HCT116 (cell line): Measurements from ENCODE around the gene MCM9. TPM values are rescaled to one million over a fixed set of nuclear protein-coding genes. Genes with fewer than 3 reads are reported as not detected.

Source experiments
- ATAC-seq: fragments of 200-7000 bp; cut with Tn5 transposase; 2 replicates; pipeline ENCODE4 v1.9.1; 2020; ENCODE audit warnings: mild to moderate bottlenecking, moderate library complexity
- BruUV-seq: library from RNA; stranded (reverse); fragments of 400-500 nt; replicated peaks from 2 replicates; lab custom pipeline; 2021; lab: Mats Ljungman, UMichigan
- CTCF ChIA-PET: fragments of 300-600 bp; sonication (Branson Sonifier 250); formaldehyde crosslinking; loops from one replicate; lab custom pipeline; 2021; ENCODE audit warnings: antibody characterized with exemption; lab: Charles Lee
- POLR2A ChIA-PET: fragments of 300-600, 350-600 bp; sonication (Branson Sonifier 250); formaldehyde crosslinking; loops from one replicate; lab custom pipeline; 2021; ENCODE audit warnings: antibody characterized with exemption; lab: Charles Lee
- RAD21 ChIA-PET, 2 experiments: fragments of 300-600 bp; sonication (Branson Sonifier 250); formaldehyde crosslinking; loops; one replicate each; lab custom pipeline; 2023; ENCODE audit warnings: low total read pairs in 2 of 2; ENCODE audit not compliant: uncharacterized antibody in 2 of 2, unreplicated experiment in 2 of 2, low non-redundant PET in 1 of 2; lab: Charles Lee
- DNase-seq: peaks from one replicate; pipeline ENCODE4 v3.0.0-alpha.2; 2010; ENCODE audit warnings: low read depth, low spot score
- H2AFZ ChIP-seq: fragments of 200-600 bp; shearing (Covaris generic), sonication (generic); 2 replicates; pipeline ENCODE4 v1.6.1; 2017; ENCODE audit warnings: low read depth, mixed run types, mixed read lengths, antibody characterized with exemption, low read length; ENCODE audit not compliant: poor library complexity, severe bottlenecking
- H3K27ac ChIP-seq: 2 replicates; pipeline ENCODE4 v1.5.1; 2012; ENCODE audit warnings: low read depth, low read length
- H3K27me3 ChIP-seq: fragments of 200-600 bp; sonication (generic); 2 replicates; pipeline ENCODE4 v1.6.1; 2016; ENCODE audit warnings: mixed run types, low read length, mixed read lengths; ENCODE audit not compliant: insufficient read depth
- H3K36me3 ChIP-seq, 2 experiments: fragments of 200-500 bp in 1 of 2; fragments of 200-600 bp in 1 of 2; sonication (Bioruptor generic) in 1 of 2; sonication (generic) in 1 of 2; 2 replicates each; pipeline versions ENCODE4 v1.5.1 to v1.6.1; 2014 to 2016; ENCODE audit warnings: low read length in 2 of 2, inconsistent platforms in 1 of 2, mixed read lengths in 1 of 2, mixed run types in 1 of 2; ENCODE audit not compliant: insufficient read depth in 2 of 2, control insufficient read depth in 1 of 2
- H3K4me1 ChIP-seq, 2 experiments: fragments of 200-600 bp in 1 of 2; sonication (generic) in 1 of 2; 2 replicates each; pipeline versions ENCODE4 v1.5.1 to v1.6.1; 2012 to 2017; ENCODE audit warnings: low read length in 2 of 2, inconsistent platforms in 1 of 2, mild to moderate bottlenecking in 1 of 2, mixed read lengths in 1 of 2, mixed run types in 1 of 2, moderate library complexity in 1 of 2; ENCODE audit not compliant: insufficient read depth in 2 of 2, control insufficient read depth in 1 of 2
- H3K4me2 ChIP-seq: fragments of 200-600 bp; sonication (generic); 2 replicates; pipeline ENCODE4 v1.6.1; 2017; ENCODE audit warnings: mixed run types, low read length, mixed read lengths
- H3K4me3 ChIP-seq, 2 experiments: fragments of 200-600 bp in 1 of 2; sonication (generic) in 1 of 2; replicated peaks in 1 of 2; 2 replicates each; pipeline ENCODE4 v1.5.1; 2011 to 2016; ENCODE audit warnings: low read length in 2 of 2, control low read depth in 1 of 2, low read depth in 1 of 2, mild to moderate bottlenecking in 1 of 2, mixed read lengths in 1 of 2, mixed run types in 1 of 2
- H3K79me2 ChIP-seq: fragments of 200-600 bp; sonication (generic); 2 replicates; pipeline ENCODE4 v1.6.1; 2017; ENCODE audit warnings: mild to moderate bottlenecking, mixed run types, low read length, moderate library complexity, mixed read lengths; ENCODE audit not compliant: insufficient read depth
- H3K9ac ChIP-seq: fragments of 200-600 bp; sonication (generic); 2 replicates; pipeline ENCODE4 v1.6.1; 2016; ENCODE audit warnings: low read length, mixed read lengths
- H3K9me2 ChIP-seq: fragments of 200-600 bp; sonication (generic), shearing (Covaris generic); 2 replicates; pipeline ENCODE4 v1.6.1; 2017; ENCODE audit warnings: mixed run types, mild to moderate bottlenecking, moderate library complexity; ENCODE audit not compliant: insufficient read depth
- H3K9me3 ChIP-seq, 2 experiments: fragments of 200-500 bp in 1 of 2; fragments of 200-600 bp in 1 of 2; sonication (Bioruptor generic) in 1 of 2; sonication (generic) in 1 of 2; 2 replicates each; pipeline ENCODE4 v1.6.1; 2014 to 2017; ENCODE audit warnings: low read length in 2 of 2, mixed read lengths in 2 of 2, inconsistent platforms in 1 of 2, low read depth in 1 of 2, mild to moderate bottlenecking in 1 of 2, mixed run types in 1 of 2, moderate library complexity in 1 of 2; ENCODE audit not compliant: control insufficient read depth in 1 of 2, insufficient read depth in 1 of 2
- H4K20me1 ChIP-seq: fragments of 200-600 bp; sonication (generic), shearing (Covaris generic); 2 replicates; pipeline ENCODE4 v1.6.1; 2017; ENCODE audit warnings: mixed run types, mild to moderate bottlenecking, moderate library complexity; ENCODE audit not compliant: insufficient read depth
- ELF1 ChIP-seq: IDR thresholded peaks from 2 replicates; pipeline ENCODE4 v1.6.1; 2012; ENCODE audit warnings: low read depth, borderline replicate concordance
- POLR2A ChIP-seq: IDR thresholded peaks from 2 replicates; pipeline ENCODE4 v1.7.0; 2011; ENCODE audit warnings: borderline replicate concordance; ENCODE audit not compliant: insufficient read depth, insufficient read length; ENCODE audit errors: extremely low read depth
- POLR2AphosphoS5 ChIP-seq: IDR thresholded peaks from 2 replicates; pipeline ENCODE4 v1.6.1; 2011; ENCODE audit warnings: mild to moderate bottlenecking, low read depth, low read length, moderate library complexity
- RAD21 ChIP-seq: IDR thresholded peaks from 2 replicates; pipeline ENCODE4 v1.6.1; 2012; ENCODE audit warnings: low read depth, mild to moderate bottlenecking
- SP1 ChIP-seq: IDR thresholded peaks from 2 replicates; pipeline ENCODE4 v1.6.1; 2012; ENCODE audit warnings: low read depth
- ZFX ChIP-seq: fragments of 450-650 bp; IDR thresholded peaks from 2 replicates; pipeline ENCODE4 v1.6.1; 2017
- intact Hi-C: fragments of 100-400 bp; cut with micrococcal nuclease; formaldehyde crosslinking; loops from 2 replicates; pipeline ENCODE4 v1.10.0; 2022
- total RNA-seq: library from RNA; stranded (reverse); gene quantifications from one replicate; pipeline ENCODE4 v1.2.1, GENCODE V29; 2021; ENCODE audit not compliant: unreplicated experiment

MCM9 gene
- total RNA-seq, 1 experiment from 2014 or later: 13.6 TPM

DNA sequence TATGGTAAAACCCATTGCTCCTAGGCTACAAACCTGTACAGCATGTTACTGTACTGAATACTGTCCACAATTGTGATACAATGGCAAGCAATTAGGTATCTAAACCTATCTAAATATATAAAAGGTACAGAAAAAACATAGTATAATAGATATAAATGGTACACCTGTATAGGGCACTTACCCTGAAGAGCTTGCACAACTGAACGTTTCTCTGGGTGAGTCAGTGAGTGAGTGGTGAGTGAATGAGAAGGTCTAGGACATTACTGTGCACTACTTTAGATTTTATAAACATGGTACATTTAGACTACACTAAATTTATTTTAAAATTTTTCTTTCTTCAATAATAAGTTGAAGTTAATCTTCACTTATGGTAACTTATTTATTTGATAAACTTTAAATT is 163.7 kb downstream of the MCM9 start:
- Histone ChIP-seq H4K20me1 (no peaks in the 10 kb centered on the region), H2AFZ (no peak overlapping the region), H3K4me2 (no peak overlapping the region), H3K27ac (no peak overlapping the region), H3K4me1 (no peaks in the 10 kb centered on the region; a peak in 1 of 4 replicates), H3K9me3 (no peaks in the 10 kb centered on the region), H3K9ac (no peak overlapping the region), H3K79me2 (no peaks in the 10 kb centered on the region), H3K4me3 (no peak overlapping the region), H3K27me3 (no peaks in the 10 kb centered on the region), H3K9me2 (no peaks in the 10 kb centered on the region), H3K36me3 (no peaks in the 10 kb centered on the region)
- BruUV-seq: no TSS peak
- CTCF ChIA-PET: no interaction called here
- no peak for DNase-seq
- TF ChIP-seq POLR2A (no peak), ZFX (no peak), SP1 (no peak), ELF1 (no peak)
- intact Hi-C loops: no loop called here
- RAD21 ChIA-PET: no interaction called here
- POLR2A ChIA-PET: no interaction called here
- no peak for ATAC-seq

DNA sequence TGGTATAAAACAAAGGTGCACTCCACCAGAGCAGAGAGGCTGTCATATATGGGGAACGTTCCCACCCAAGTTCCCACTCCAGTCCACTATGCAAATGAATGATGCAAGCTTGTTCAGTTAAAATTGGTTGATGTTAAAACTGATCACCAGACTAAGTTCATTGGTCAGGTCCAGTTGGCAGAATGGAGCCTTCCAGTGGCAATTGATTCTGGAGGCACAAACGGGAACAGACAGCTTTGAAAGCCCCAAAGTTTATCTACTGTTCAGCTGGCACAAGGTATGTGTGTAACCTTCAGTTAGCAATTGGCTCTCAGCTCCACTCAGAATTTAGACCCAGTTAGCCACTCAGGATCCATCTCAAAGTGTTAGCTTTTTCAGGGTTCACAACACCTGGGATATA is 164.1 kb downstream of the MCM9 start:
- intact Hi-C loops: no loop called here
- POLR2A ChIA-PET: no interaction called here
- Histone ChIP-seq H2AFZ (no peak overlapping the region), H3K27me3 (no peaks in the 10 kb centered on the region), H3K4me3 (no peak overlapping the region), H3K9me3 (no peaks in the 10 kb centered on the region), H3K9ac (no peak overlapping the region), H3K36me3 (no peaks in the 10 kb centered on the region)
- ATAC-seq (no peak), DNase-seq (no peak)
- TF ChIP-seq POLR2AphosphoS5: no peak
- no peak for TF ChIP-seq RAD21
- TF ChIP-seq, all 23 proteins: peak for 0
- Histone ChIP-seq H4K20me1 (no peaks in the 10 kb centered on the region), H3K4me2 (no peak overlapping the region), H3K79me2 (no peaks in the 10 kb centered on the region), H3K9me2 (no peaks in the 10 kb centered on the region), H3K4me1 (no peaks in the 10 kb centered on the region), H3K27ac (no peak overlapping the region)
- CTCF ChIA-PET: interaction anchor here (0.6 kb wide), 1 partner anchor 10 kb away, joined by 3 read pairs; no protein-coding TSS in a partner anchor
- no TSS peak for BruUV-seq
- RAD21 ChIA-PET: no interaction called here
